GM18951 (cell line): Measurements from ENCODE around the gene MRS2.
"Not testable (repeated sequence)": the region's sequence is repeated elsewhere in the genome, so short reads cannot be mapped to it uniquely, and the experiment has no call there.

Experiments
- POLR2A ChIP-seq: IDR thresholded peaks from 4 replicates; pipeline ENCODE4 v1.6.1; 2011; ENCODE audit warnings: mild to moderate bottlenecking; ENCODE audit not compliant: insufficient read length, insufficient read depth; ENCODE audit errors: extremely low read depth
- in situ Hi-C: fragments of 300-500 bp; cut with MboI; formaldehyde crosslinking; loops from one replicate; pipeline ENCODE4 v1.12.0; 2022; ENCODE audit warnings: low sequenced_read_pairs, mixed read lengths, inconsistent platforms; ENCODE audit not compliant: unreplicated experiment

MRS2 gene

DNA sequence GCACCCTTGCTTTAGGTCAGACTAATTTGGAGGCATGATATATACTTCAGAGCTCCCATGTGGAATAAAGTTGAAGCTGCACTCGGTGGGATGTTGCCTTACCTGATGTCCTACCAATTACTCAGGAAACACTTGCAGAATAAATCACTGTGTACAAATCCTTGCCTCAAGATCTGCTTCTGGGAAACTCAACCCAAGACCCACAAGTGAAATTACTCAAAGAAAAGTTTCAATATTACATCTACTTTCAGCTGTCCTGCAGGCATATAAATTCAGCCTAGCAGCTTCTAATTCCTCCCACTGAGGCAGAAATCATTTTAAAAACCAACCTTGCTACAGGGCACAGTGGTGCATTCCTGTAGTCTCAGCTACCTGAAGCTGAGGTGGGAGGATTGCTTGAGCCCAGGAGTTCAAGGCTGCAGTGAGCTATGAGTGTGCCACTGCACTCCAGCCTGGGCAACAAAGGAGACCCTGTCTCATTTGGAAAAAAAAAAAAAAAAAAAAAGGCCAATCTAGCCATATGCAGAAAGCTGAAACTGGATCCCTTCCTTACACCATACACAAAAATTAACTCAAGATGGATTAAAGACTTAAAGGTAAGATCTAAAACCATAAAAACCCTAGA, 24.2 kb upstream of the MRS2 start:
- no peak for TF ChIP-seq POLR2A
- in situ Hi-C loops, result no loop called here

- no peak for TF ChIP-seq POLR2A
- in situ Hi-C loops, result no loop called here
These were observed 21.1 kb upstream of the MRS2 start for GRCh38 chr6:24381476-24382219.

GRCh38 chr6:24382220-24382540, 20.6 kb upstream of the MRS2 start:
- no peak for TF ChIP-seq POLR2A
- in situ Hi-C loops, result no loop called here

GRCh38 chr6:24382891-24383494, 19.7 kb upstream of the MRS2 start:
- in situ Hi-C loops, result not testable (repeated sequence)

DNA sequence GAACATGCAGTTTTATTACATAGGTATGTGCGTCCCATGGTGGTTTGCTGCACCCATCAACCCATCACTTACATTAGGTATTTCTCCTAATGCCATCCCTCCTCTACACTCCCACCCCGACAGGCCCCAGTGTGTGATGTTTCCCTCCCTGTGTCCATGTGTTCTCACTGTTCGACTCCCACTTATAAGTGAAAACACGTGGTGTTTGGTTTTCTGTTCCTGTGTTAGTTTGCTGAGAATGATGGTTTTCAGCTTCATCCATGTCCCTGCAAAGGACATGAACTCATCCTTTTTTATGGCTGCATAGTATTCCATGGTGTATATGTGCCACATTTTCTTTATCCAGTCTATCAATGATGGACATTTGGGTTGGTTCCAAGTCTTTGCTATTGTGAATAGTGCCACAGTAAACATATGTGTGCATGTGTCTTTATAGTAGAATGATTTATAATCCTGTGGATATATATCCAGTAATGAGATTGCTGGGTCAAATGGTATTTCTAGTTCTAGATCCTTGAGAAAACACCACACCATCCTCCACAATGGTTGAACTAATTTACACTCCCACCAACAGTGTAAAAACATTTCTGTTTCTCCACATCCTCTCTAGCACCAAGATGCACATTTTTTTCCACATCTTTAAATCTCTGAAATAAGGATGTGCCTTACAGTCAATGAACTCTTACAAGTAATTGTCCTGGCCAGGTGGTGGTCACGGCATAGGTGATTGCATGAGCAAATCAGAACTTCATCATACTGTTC, 18.2 kb upstream of the MRS2 start:
- in situ Hi-C loops, result not testable (repeated sequence)

DNA sequence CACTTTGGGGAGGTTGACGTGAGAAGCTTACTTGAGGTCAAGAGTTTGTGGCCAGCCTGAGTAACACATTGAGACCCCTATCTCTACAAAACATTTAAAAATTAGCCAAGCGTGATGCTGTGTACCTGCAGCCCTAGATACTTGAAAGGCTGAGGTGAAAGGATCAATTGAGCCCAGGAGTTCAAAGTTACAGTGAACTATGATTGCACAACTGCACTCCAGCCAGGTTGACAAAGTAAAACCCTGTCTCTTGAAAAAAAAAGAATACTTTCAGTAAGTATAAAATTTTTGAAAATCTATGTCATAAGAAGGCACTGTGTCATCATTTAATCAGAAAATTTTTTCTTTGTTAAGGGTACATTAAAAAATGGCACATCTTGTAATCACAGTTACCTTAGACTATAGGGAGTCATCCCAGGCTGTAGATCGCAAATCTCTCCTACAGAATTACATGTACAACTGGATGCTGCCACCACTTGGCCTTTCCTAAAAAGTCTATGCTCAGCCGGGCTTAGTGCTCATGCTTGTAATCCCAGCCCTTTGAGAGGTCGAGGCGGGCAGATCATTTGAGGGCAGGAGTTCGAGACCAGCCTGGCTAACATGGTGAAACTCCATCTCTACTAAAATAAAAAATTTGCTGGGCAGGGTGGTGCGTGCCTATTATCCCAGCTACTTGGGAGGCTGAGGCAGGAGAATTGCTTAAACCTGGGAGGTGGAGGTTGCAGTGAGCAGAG, 17.0 kb upstream of the MRS2 start:
- in situ Hi-C loops, result no loop called here
- no peak for TF ChIP-seq POLR2A

GRCh38 chr6:24387818-24388217, 14.9 kb upstream of the MRS2 start:
- TF ChIP-seq POLR2A, result no peak
- in situ Hi-C loops, result no loop called here

- TF ChIP-seq POLR2A, result no peak
- in situ Hi-C loops, result no loop called here
These were observed 11.5 kb upstream of the MRS2 start for GRCh38 chr6:24391208-24391607.

GRCh38 chr6:24391756-24392405, 10.9 kb upstream of the MRS2 start:
- in situ Hi-C loops, result no loop called here
- TF ChIP-seq POLR2A, result no peak

- no peak for TF ChIP-seq POLR2A
These were observed 8.5 kb upstream of the MRS2 start for GRCh38 chr6:24394061-24394779.

GRCh38 chr6:24394780-24395437, 7.8 kb upstream of the MRS2 start:
- in situ Hi-C loops, result no loop called here
- TF ChIP-seq POLR2A, result no peak

More at GRCh38 chr6:24394061-24394779, 8.5 kb upstream of the MRS2 start:
- in situ Hi-C loops, result no loop called here

DNA sequence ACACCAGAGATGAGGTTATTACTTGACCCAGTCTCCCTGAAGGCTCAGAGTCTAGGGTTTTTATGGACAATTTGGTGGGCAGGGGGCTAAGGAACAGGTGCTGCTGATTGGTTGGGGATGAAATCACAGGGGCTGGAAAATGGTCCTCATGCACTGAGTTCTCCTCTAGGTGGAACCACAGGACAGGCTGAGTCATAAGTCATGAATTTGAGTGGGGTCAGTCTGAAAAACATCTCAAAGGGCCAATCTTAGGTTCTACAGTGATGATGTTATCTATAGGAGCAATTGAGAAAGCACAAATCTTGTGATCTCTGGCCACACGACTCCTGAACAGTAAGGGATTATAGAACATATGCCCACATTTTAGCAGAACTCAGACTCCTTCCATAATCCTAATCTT, 5.9 kb upstream of the MRS2 start:
- in situ Hi-C loops, result no loop called here
- TF ChIP-seq POLR2A, result no peak

DNA sequence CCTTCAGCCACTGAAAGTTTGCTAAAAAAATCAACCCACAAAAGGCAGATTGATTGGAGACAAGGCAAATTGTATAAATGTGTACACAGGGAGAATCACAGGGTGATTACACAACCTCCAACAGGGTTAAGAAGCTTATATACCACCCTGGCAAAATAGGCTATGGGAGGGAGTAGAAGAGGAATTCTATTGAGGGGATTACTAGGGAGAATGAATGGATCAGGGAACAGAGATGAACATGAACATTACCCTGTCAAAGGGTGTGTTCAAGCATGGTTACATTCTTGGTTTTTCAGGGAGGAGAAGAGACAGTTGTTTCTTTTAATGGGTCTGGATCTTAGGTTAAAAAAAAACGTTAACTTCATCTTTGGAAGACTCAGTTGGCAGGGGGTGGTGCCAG, 5.1 kb upstream of the MRS2 start:
- in situ Hi-C loops, result no loop called here
- no peak for TF ChIP-seq POLR2A

- in situ Hi-C loops, result not testable (repeated sequence)
These were observed 2.4 kb upstream of the MRS2 start for GRCh38 chr6:24400045-24401039.
